HG03139 (cell line): Measurements from ENCODE around the gene DCUN1D4.

Experiments used
- ATAC-seq: cut with Tn5 transposase; IDR thresholded peaks from one replicate; pipeline ENCODE4 v1.9.1; 2021; ENCODE audit not compliant: unreplicated experiment

Gene DCUN1D4

GRCh38 chr4:51853027-51853682 is 10.2 kb downstream of the DCUN1D4 start:
- ATAC-seq = no peak

GRCh38 chr4:51855270-51855669 is 12.3 kb downstream of the DCUN1D4 start:
- no peak for ATAC-seq

GRCh38 chr4:51855751-51856150 is 12.8 kb downstream of the DCUN1D4 start:
- ATAC-seq = no peak

GRCh38 chr4:51858605-51859202 is 15.8 kb downstream of the DCUN1D4 start:
- no peak for ATAC-seq

GRCh38 chr4:51859476-51860031 is 16.6 kb downstream of the DCUN1D4 start:
- ATAC-seq = no peak

GRCh38 chr4:51862199-51862598 is 19.2 kb downstream of the DCUN1D4 start:
- ATAC-seq = no peak

- no peak for ATAC-seq
Measured at GRCh38 chr4:51862781-51863180, 19.8 kb downstream of the DCUN1D4 start.

GRCh38 chr4:51865717-51866116 is 22.8 kb downstream of the DCUN1D4 start:
- ATAC-seq = no peak

GRCh38 chr4:51866835-51867234 is 23.9 kb downstream of the DCUN1D4 start:
- no peak for ATAC-seq

GRCh38 chr4:51867689-51868448 is 24.9 kb downstream of the DCUN1D4 start:
- ATAC-seq = no peak

GRCh38 chr4:51868449-51868847 is 25.5 kb downstream of the DCUN1D4 start:
- no peak for ATAC-seq

- no peak for ATAC-seq
Measured at GRCh38 chr4:51870441-51871188, 27.7 kb downstream of the DCUN1D4 start.

- ATAC-seq = no peak
Measured at GRCh38 chr4:51872283-51872997, 29.5 kb downstream of the DCUN1D4 start.

GRCh38 chr4:51874551-51874950 is 31.6 kb downstream of the DCUN1D4 start:
- no peak for ATAC-seq

GRCh38 chr4:51878431-51878830 is 35.5 kb downstream of the DCUN1D4 start:
- no peak for ATAC-seq

GRCh38 chr4:51880016-51880915 is 37.3 kb downstream of the DCUN1D4 start:
- no peak for ATAC-seq

GRCh38 chr4:51884055-51884454 is 41.1 kb downstream of the DCUN1D4 start:
- ATAC-seq = no peak

- ATAC-seq = no peak
Measured at GRCh38 chr4:51884606-51885005, 41.7 kb downstream of the DCUN1D4 start.

GRCh38 chr4:51885363-51885762 is 42.4 kb downstream of the DCUN1D4 start:
- no peak for ATAC-seq

- no peak for ATAC-seq
Measured at GRCh38 chr4:51890760-51891159, 47.8 kb downstream of the DCUN1D4 start.
